Common myeloid progenitor, CD34-positive (primary cell): ENCODE measurements around the gene TBC1D32.

Experiments
- CTCF ChIA-PET: fragments of 350-600 bp; sonication (Branson Sonifier 250); formaldehyde crosslinking; loops from one replicate; lab custom pipeline; 2021; ENCODE audit warnings: antibody characterized with exemption; lab: Charles Lee
- POLR2A ChIA-PET: fragments of 350-600 bp; sonication (Branson Sonifier 250); formaldehyde crosslinking; loops from one replicate; lab custom pipeline; 2021; ENCODE audit warnings: antibody characterized with exemption; lab: Charles Lee
- DNase-seq, 3 donors: peaks; one replicate each; pipeline versions ENCODE4 v3.0.0 to v3.0.0-alpha.2; 2013
- H3K27ac ChIP-seq, 2 experiments: 1 replicate in 1 of 2; 2 replicates in 1 of 2; pipeline ENCODE4 v1.7.0; 2013; ENCODE audit warnings: inconsistent platforms in 2 of 2, low read length in 2 of 2, mild to moderate bottlenecking in 2 of 2, low read depth in 1 of 2, moderate library complexity in 1 of 2; ENCODE audit not compliant: severe bottlenecking in 2 of 2, insufficient read depth in 1 of 2, poor library complexity in 1 of 2
- H3K27me3 ChIP-seq, 5 experiments: replicated peaks in 2 of 5; 1 replicate in 3 of 5; 2 replicates in 2 of 5; pipeline versions ENCODE4 v1.6.1 to v1.7.0; 2013; ENCODE audit warnings: low read length in 4 of 5, mild to moderate bottlenecking in 2 of 5, moderate library complexity in 2 of 5, inconsistent platforms in 1 of 5; ENCODE audit not compliant: insufficient read depth in 5 of 5, control insufficient read depth in 4 of 5
- H3K36me3 ChIP-seq, 4 experiments: 1 replicate in 2 of 4; 2 replicates in 2 of 4; pipeline versions ENCODE4 v1.6.1 to v1.7.0; 2013; ENCODE audit warnings: low read length in 3 of 4, control low read depth in 1 of 4, mild to moderate bottlenecking in 1 of 4; ENCODE audit not compliant: control insufficient read depth in 4 of 4, insufficient read depth in 4 of 4
- H3K4me1 ChIP-seq, 4 experiments: 1 replicate in 3 of 4; 2 replicates in 1 of 4; pipeline versions ENCODE4 v1.6.1 to v1.7.1; 2013; ENCODE audit warnings: low read length in 3 of 4, mild to moderate bottlenecking in 3 of 4, control low read depth in 1 of 4, inconsistent platforms in 1 of 4, moderate library complexity in 1 of 4; ENCODE audit not compliant: control insufficient read depth in 4 of 4, insufficient read depth in 4 of 4; ENCODE audit errors: control extremely low read depth in 1 of 4
- H3K4me3 ChIP-seq, 7 experiments: 1 replicate in 4 of 7; 2 replicates in 3 of 7; pipeline versions ENCODE4 v1.5.1 to v1.7.0; 2013; ENCODE audit warnings: mild to moderate bottlenecking in 7 of 7, low read length in 6 of 7, moderate library complexity in 6 of 7, inconsistent platforms in 2 of 7, low read depth in 2 of 7, control low read depth in 1 of 7; ENCODE audit not compliant: insufficient read depth in 4 of 7, control insufficient read depth in 1 of 7; ENCODE audit errors: extremely low read depth in 1 of 7
- H3K9me3 ChIP-seq, 5 experiments: 1 replicate in 4 of 5; 2 replicates in 1 of 5; pipeline versions ENCODE4 v1.6.1 to v1.7.1; 2013; ENCODE audit warnings: low read length in 4 of 5, mild to moderate bottlenecking in 2 of 5, inconsistent platforms in 1 of 5, low read depth in 1 of 5, moderate library complexity in 1 of 5; ENCODE audit not compliant: control insufficient read depth in 4 of 5, insufficient read depth in 2 of 5; ENCODE audit errors: control extremely low read depth in 1 of 5
- WGBS: methylation state at CpG from one replicate; pipeline ENCODE4 v1.1.5; 2013; ENCODE audit not compliant: insufficient coverage; 5-methylcytosine and 5-hydroxymethylcytosine counted together

Gene TBC1D32

DNA sequence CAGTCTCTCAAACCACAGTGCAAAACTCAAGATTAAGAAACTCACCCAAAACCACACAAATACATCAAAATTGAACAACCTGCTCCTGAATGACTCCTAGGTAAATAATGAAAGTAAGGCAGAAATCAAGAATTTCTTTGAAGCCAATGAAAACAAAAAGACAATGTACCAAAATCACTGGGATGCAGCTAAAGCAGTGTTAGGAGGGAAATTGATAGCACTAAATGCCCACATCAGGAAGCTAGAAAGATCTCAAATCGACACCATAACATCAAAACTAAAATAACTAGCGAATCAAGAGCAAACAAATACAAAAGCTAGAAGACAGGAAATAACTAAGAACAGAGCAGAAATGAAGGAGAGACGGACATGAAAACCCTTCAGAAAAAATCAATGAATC lies 70.5 kb downstream of the TBC1D32 start:
- POLR2A ChIA-PET, result no interaction called here
- H3K27me3 ChIP-seq, result no peaks in the 10 kb centered on the region
- CTCF ChIA-PET, result interaction anchor here (0.6 kb wide), 1 partner anchor 153 kb away, joined by 3 read pairs; no protein-coding TSS in a partner anchor
- no peak overlapping the region for H3K27ac ChIP-seq
- no peak for DNase-seq
- H3K4me1 ChIP-seq, result no peaks in the 10 kb centered on the region
- peaks cover 2 to 18% (median 5%) of the 10 kb centered on the region in 5 experiments for H3K9me3 ChIP-seq
- H3K4me3 ChIP-seq, result no peak overlapping the region
- peaks cover 0 to 15% (median 5%) of the 10 kb centered on the region in 4 experiments for H3K36me3 ChIP-seq
- no CpG with 5 or more reads among the region's 3 CpGs for WGBS

- Histone ChIP-seq H3K27me3 (no peaks in the 10 kb centered on the region), H3K4me3 (no peak overlapping the region), H3K36me3 (peaks cover 0 to 6% (median 4%) of the 10 kb centered on the region in 4 experiments), H3K9me3 (peaks cover 2 to 8% (median 2%) of the 10 kb centered on the region in 5 experiments), H3K4me1 (no peaks in the 10 kb centered on the region), H3K27ac (no peak overlapping the region)
- 98% methylated on average over 9 of the region's 9 CpGs for WGBS
- POLR2A ChIA-PET, result interaction anchor here (0.6 kb wide), 1 partner anchor 556 kb away, joined by 3 read pairs; no protein-coding TSS in a partner anchor
- CTCF ChIA-PET, result no interaction called here
- DNase-seq, result no peak
Observed at GRCh38 chr6:121260651-121261102, 73.6 kb downstream of the TBC1D32 start.

DNA sequence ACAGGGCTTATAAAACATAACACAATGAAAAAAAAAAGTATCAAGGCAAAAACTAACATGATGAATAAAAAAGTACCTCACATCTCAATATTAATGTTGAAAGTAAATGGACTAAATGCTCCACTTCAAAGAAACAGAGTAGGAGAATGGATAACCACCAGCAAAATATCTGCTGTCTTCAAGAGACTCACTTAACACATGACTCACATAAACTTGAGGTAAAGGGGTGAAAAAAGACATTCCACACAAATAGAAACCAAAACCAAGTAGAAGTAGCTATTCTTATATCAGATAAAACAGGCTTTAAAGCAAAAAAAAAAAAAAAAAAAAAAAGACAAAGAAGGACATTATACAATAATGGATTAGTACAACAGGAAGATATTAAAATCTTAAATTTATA lies 86.9 kb downstream of the TBC1D32 start:
- Histone ChIP-seq H3K36me3 (peaks cover 0 to 15% (median 6%) of the 10 kb centered on the region in 4 experiments), H3K4me3 (no peak overlapping the region), H3K9me3 (peaks cover 0 to 37% (median 4%) of the 10 kb centered on the region in 5 experiments), H3K4me1 (no peaks in the 10 kb centered on the region), H3K27me3 (no peaks in the 10 kb centered on the region), H3K27ac (no peak overlapping the region)
- ChIA-PET CTCF (no interaction called here), POLR2A (no interaction called here)
- peak in 1 of 3 donors; percentile 1 for DNase-seq

- no peaks in the 10 kb centered on the region for H3K27me3 ChIP-seq
- ChIA-PET POLR2A (no interaction called here), CTCF (no interaction called here)
- no peaks in the 10 kb centered on the region for H3K4me1 ChIP-seq
- H3K36me3 ChIP-seq, result peaks cover 0 to 12% (median 10%) of the 10 kb centered on the region in 4 experiments
- H3K27ac ChIP-seq, result no peak overlapping the region
- no peak for DNase-seq
- peaks cover 0 to 9% (median 2%) of the 10 kb centered on the region in 5 experiments for H3K9me3 ChIP-seq
- no CpG with 5 or more reads among the region's 2 CpGs for WGBS
- H3K4me3 ChIP-seq, result no peak overlapping the region
Observed at GRCh38 chr6:121242386-121242785, 91.9 kb downstream of the TBC1D32 start.

DNA sequence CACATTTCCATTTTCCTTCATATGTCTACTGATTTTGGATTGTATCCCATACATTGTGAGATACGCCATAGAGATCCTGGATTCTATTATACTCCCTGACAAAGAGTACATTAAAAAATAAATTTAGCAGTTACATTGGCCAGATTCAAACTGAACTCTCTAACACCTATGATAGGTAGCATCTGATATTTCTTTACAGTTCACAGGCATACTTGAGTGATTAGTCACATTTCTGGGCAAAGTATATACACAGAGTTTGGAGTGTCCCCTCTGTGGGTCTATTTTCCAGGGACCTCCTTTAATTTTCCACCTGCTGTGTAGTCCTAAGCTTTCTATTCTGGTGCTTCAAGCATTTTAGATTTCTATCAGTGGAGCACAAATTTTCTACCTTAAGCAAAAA lies 96.4 kb downstream of the TBC1D32 start:
- H3K36me3 ChIP-seq, result peaks cover 0 to 13% (median 6%) of the 10 kb centered on the region in 4 experiments
- no peak for DNase-seq
- H3K27ac ChIP-seq, result no peak overlapping the region
- peaks cover 0 to 3% (median 2%) of the 10 kb centered on the region in 5 experiments for H3K9me3 ChIP-seq
- ChIA-PET POLR2A (no interaction called here), CTCF (interaction anchor here (0.6 to 1.0 kb wide), 2 partner anchors 15 to 162 kb away, joined by 3 read pairs; no protein-coding TSS in a partner anchor)
- no CpG with 5 or more reads among the region's 1 CpG for WGBS
- no peak overlapping the region for H3K4me3 ChIP-seq
- H3K27me3 ChIP-seq, result no peaks in the 10 kb centered on the region
- no peaks in the 10 kb centered on the region for H3K4me1 ChIP-seq

DNA sequence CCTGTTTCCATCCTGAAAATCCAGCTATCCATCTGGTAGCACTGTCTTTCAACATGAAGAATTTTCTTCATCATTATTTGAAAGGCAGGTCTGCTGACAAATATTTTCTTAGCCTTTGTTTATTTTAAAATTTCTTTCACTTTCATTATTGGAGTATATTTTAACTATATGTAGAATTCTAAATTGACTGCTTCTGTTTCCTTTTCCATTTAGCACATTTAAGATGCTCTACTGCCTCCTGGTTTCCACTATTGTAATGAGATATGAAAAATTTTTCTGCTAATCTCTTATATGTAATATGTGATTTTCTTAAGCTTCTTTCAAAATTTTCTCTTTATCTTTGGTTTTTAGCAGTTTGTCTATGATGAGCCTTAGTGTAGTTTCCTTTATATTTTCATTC lies 97.3 kb downstream of the TBC1D32 start:
- ChIA-PET CTCF (no interaction called here), POLR2A (no interaction called here)
- no peak overlapping the region for H3K4me3 ChIP-seq
- H3K27ac ChIP-seq, result no peak overlapping the region
- no peaks in the 10 kb centered on the region for H3K27me3 ChIP-seq
- DNase-seq, result peak in 1 of 3 donors; percentile 2
- peaks cover 0 to 13% (median 6%) of the 10 kb centered on the region in 4 experiments for H3K36me3 ChIP-seq
- H3K4me1 ChIP-seq, result no peaks in the 10 kb centered on the region
- peaks cover 0 to 3% (median 2%) of the 10 kb centered on the region in 5 experiments for H3K9me3 ChIP-seq

- H3K27ac ChIP-seq, result no peak overlapping the region
- H3K4me1 ChIP-seq, result no peaks in the 10 kb centered on the region
- H3K4me3 ChIP-seq, result no peak overlapping the region
- WGBS, result 94% methylated on average over 2 of the region's 3 CpGs
- ChIA-PET POLR2A (no interaction called here), CTCF (no interaction called here)
- DNase-seq, result no peak
- H3K9me3 ChIP-seq, result peaks cover 0 to 3% (median 2%) of the 10 kb centered on the region in 5 experiments
- H3K36me3 ChIP-seq, result peaks cover 0 to 13% (median 6%) of the 10 kb centered on the region in 4 experiments
- no peaks in the 10 kb centered on the region for H3K27me3 ChIP-seq
Observed at GRCh38 chr6:121235386-121235785, 98.9 kb downstream of the TBC1D32 start.
